Measurements from ENCODE around the gene LRFN4.

DNA sequence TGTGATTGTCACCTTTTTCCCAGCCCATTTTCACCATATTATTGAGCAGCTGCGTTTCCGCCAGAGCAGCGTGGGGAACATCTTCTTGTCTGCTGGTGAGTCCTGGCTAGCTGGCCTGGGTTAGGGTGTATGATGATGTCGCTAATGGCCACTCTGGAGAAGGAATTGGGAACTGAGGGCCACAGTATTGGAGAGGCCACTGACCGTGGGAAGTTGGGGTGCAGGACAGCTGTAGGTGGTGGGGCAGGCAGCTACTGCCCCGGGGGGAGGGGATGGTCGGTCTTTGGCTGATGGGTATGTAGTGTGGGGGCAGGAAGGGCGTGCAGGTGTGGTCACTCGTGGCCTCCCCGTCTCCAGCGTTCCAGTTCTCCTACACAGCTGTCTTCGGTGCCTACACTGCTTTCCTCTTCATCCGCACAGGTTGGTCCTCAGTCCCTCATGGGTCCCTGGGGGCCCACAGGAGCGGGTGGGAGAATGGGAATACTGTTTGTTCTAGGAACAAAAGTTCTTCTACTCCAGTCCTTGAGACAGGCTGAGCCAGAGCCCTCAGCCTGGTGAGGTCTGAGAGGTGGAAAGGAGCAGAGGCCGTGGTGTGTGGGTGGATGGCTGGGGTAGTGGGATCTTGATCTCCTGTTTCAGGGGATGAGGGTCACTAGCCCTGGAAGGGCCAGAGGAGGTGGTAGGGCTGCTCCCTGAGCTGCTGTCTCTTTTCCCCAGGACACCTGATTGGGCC is 11.6 kb upstream of the LRFN4 start:
- TF ChIP-seq ZNF274 (IDR thresholded peaks at IDR 0.05; ENCODE audit: low read depth, low read length) (no peak), YY1 (IDR thresholded peaks at IDR 0.05; ENCODE audit: insufficient read depth, insufficient read length) (no peak), SUZ12 (IDR thresholded peaks at IDR 0.05; ENCODE audit: extremely low read depth, insufficient read depth, insufficient read length) (no peak)
